Tibial nerve (tissue), 4 donors: ENCODE measurements around the gene CNTN5. TPM values are rescaled to one million over a fixed set of nuclear protein-coding genes. Genes with fewer than 3 reads are reported as not detected.

Source experiments
- DNase-seq, 2 donors: peaks; one replicate each; pipeline ENCODE4 v3.0.0-alpha.2; 2019; ENCODE audit warnings: low spot score in 2 of 2
- H3K27ac ChIP-seq, 4 donors: fragments of 200-600 bp; sonication (generic) in 3 of 4; one replicate each; pipeline ENCODE4 v1.5.1; 2017 to 2019; ENCODE audit warnings: mild to moderate bottlenecking in 1 of 4
- H3K27me3 ChIP-seq, 2 donors: fragments of 200-600 bp; sonication (generic) in 1 of 2; one replicate each; pipeline versions ENCODE4 v1.5.1 to v1.6.0; 2017 to 2019
- H3K36me3 ChIP-seq, 3 donors: fragments of 200-600 bp; sonication (generic); one replicate each; pipeline ENCODE4 v1.5.1; 2018 to 2019
- H3K4me1 ChIP-seq, 4 donors: fragments of 200-600 bp; sonication (generic) in 3 of 4; one replicate each; pipeline ENCODE4 v1.5.1; 2017 to 2019
- H3K4me3 ChIP-seq, 4 donors: fragments of 200-600 bp; sonication (generic) in 3 of 4; one replicate each; pipeline ENCODE4 v1.5.1; 2017 to 2019; ENCODE audit warnings: mild to moderate bottlenecking in 1 of 4, moderate library complexity in 1 of 4
- H3K9me3 ChIP-seq, 4 donors: fragments of 200-600 bp; sonication (generic) in 3 of 4; one replicate each; pipeline ENCODE4 v1.5.1; 2017 to 2019
- EP300 ChIP-seq, 2 donors: sonication (generic); formaldehyde crosslinking; IDR thresholded peaks; one replicate each; pipeline ENCODE4 v1.6.1; 2017; ENCODE audit warnings: antibody characterized with exemption in 2 of 2, mild to moderate bottlenecking in 1 of 2
- POLR2A ChIP-seq, 2 donors: fragments of 450-650 bp; IDR thresholded peaks; one replicate each; pipeline ENCODE4 v1.6.1; 2017; ENCODE audit warnings: antibody characterized with exemption in 2 of 2, mild to moderate bottlenecking in 2 of 2, moderate library complexity in 2 of 2
- WGBS, 2 donors: methylation state at CpG; one replicate each; pipeline ENCODE4 v1.1.5; 2018; 5-methylcytosine and 5-hydroxymethylcytosine counted together
- total RNA-seq, 4 donors: library from RNA; depleted of rRNA; stranded (reverse); fragments of >200 nt; gene quantifications; one replicate each; pipeline ENCODE4 v1.1.0, GENCODE V29; 2016
- TF ChIP-seq, protein P1 (sequence below), 5 experiments: fragments of 200-600 bp in 3 of 5; fragments of 450-650 bp in 2 of 5; sonication (generic) in 3 of 5; IDR thresholded peaks; one replicate each; pipeline ENCODE4 v1.5.1; 2016 to 2019; ENCODE audit warnings: antibody characterized with exemption in 5 of 5, mild to moderate bottlenecking in 3 of 5, moderate library complexity in 2 of 5

Gene CNTN5
- total RNA-seq, 4 donors from 2014 or later = under 0.01 to 0.22 TPM; not detected in 2

DNA sequence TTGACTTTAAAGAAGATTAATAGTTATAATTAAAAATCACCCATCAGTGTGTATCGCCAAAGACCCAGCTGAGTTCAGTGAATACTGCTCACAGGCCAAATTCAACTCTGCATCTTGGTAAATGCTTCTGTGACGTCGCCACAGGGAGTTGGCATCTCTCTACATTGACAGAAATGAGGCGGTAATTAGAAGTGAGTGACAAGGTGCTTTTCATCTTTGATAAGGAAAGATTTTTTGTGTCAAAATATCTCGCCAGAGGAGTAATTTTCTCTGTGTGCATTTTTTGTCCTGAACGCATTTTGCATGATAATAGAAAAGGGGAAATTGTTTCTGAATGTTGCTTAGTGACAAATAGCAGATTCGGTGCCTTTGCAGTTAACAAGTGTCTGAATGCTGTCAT is 345.8 kb downstream of the CNTN5 start:
- Histone ChIP-seq H3K27me3 (no peaks in the 10 kb centered on the region), H3K4me3 (no peak overlapping the region), H3K36me3 (no peaks in the 10 kb centered on the region), H3K4me1 (no peaks in the 10 kb centered on the region), H3K27ac (no peak overlapping the region), H3K9me3 (no peaks in the 10 kb centered on the region)
- 83 to 91% methylated on average over 7 of the region's 7 CpGs for WGBS, 2 donors
- no peak for TF ChIP-seq EP300 (IDR thresholded peaks at IDR 0.05)
- no peak for TF ChIP-seq POLR2A (IDR thresholded peaks at IDR 0.05)
- TF ChIP-seq, protein P1, sequence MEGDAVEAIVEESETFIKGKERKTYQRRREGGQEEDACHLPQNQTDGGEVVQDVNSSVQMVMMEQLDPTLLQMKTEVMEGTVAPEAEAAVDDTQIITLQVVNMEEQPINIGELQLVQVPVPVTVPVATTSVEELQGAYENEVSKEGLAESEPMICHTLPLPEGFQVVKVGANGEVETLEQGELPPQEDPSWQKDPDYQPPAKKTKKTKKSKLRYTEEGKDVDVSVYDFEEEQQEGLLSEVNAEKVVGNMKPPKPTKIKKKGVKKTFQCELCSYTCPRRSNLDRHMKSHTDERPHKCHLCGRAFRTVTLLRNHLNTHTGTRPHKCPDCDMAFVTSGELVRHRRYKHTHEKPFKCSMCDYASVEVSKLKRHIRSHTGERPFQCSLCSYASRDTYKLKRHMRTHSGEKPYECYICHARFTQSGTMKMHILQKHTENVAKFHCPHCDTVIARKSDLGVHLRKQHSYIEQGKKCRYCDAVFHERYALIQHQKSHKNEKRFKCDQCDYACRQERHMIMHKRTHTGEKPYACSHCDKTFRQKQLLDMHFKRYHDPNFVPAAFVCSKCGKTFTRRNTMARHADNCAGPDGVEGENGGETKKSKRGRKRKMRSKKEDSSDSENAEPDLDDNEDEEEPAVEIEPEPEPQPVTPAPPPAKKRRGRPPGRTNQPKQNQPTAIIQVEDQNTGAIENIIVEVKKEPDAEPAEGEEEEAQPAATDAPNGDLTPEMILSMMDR (IDR thresholded peaks at IDR 0.05) = no peak
- no peak for DNase-seq

DNA sequence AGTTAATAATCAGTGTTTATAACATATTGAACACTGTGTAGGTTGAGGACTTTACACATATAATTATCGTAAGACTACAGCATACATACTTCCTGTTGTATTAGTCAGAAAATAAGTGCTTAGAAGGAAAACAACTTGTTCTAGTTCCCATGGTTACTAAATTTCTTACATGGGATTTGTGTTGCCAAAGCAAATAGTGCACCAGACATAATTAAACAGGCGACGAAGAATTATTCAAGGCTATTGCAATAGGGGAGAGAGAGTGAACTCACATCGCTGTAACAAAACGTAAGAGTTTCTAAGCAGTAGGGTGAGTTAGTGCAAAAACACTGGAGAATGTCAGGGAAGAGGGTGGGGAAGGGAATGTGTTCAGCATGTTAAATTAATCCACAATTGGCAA is 347.8 kb downstream of the CNTN5 start:
- H3K36me3 ChIP-seq = no peaks in the 10 kb centered on the region
- H3K4me1 ChIP-seq = no peaks in the 10 kb centered on the region
- 65 to 73% methylated on average over 5 of the region's 5 CpGs for WGBS, 2 donors
- no peak overlapping the region for H3K4me3 ChIP-seq
- no peak for DNase-seq
- no peaks in the 10 kb centered on the region for H3K9me3 ChIP-seq
- H3K27ac ChIP-seq = no peak overlapping the region
- TF ChIP-seq, protein P1 (IDR thresholded peaks at IDR 0.05) = no peak
- no peaks in the 10 kb centered on the region for H3K27me3 ChIP-seq

DNA sequence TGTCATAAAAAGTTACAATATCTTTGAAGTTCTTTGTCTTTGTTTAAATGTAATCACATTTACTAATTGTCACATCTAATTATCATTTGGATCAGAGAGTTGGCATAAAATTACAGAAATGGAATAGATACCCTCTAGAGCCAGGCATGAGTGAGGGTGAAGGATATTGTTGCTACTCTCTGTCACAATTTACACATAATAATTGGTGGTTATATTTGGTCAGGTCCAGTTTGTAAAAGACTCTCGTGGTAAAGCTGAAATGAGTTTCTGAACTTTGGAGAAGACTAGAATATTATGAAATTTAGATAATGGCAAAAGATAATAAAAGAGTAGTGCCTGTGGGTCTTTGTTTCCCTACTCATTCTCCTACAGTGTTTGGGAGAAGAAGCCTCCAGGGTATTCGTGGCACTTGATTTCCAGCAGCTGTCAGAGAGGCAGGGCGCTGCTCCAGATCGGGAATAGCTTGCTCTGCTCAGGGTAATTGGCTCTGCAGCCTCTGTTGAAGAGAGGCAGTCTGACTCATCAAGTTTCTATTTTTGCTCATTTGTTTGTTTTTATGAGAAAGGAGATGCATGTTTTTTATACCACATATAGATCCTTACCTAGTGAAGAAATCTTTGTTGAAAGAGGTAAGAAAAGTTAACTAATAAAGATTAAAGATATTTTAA is 349.9 kb downstream of the CNTN5 start:
- H3K27me3 ChIP-seq = no peaks in the 10 kb centered on the region
- H3K27ac ChIP-seq = no peak overlapping the region
- no peak overlapping the region for H3K4me3 ChIP-seq
- DNase-seq = no peak
- no peaks in the 10 kb centered on the region for H3K9me3 ChIP-seq
- TF ChIP-seq, protein P1 (IDR thresholded peaks at IDR 0.05) = no peak
- TF ChIP-seq POLR2A (IDR thresholded peaks at IDR 0.05) (no peak), EP300 (IDR thresholded peaks at IDR 0.05) (no peak)
- H3K36me3 ChIP-seq = no peaks in the 10 kb centered on the region
- 10 to 17% methylated on average over 4 of the region's 4 CpGs for WGBS, 2 donors
- no peaks in the 10 kb centered on the region for H3K4me1 ChIP-seq

DNA sequence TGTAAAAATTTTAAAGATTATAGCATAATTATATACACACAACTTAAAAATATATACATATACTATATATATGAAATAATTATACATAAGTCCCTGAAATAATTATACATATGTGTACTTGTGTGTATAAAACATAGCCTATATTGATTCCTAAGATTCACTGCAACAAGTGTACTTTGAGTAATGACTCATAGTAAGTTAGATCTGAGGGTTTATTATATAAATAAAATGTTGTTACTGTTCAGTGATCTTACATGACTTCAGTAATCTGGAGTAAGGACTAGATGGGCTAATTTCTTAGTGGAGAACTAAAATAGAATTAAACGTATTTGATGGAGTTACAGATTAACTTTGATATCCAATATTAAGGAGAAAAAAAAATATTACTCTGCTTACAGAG is 350.5 kb downstream of the CNTN5 start:
- no peak for DNase-seq
- Histone ChIP-seq H3K36me3 (no peaks in the 10 kb centered on the region), H3K4me3 (no peak overlapping the region), H3K9me3 (no peaks in the 10 kb centered on the region), H3K4me1 (no peaks in the 10 kb centered on the region), H3K27ac (no peak overlapping the region), H3K27me3 (no peaks in the 10 kb centered on the region)
- WGBS, 2 donors = 77 to 83% methylated on average over 1 of the region's 1 CpG
- TF ChIP-seq POLR2A (IDR thresholded peaks at IDR 0.05) = no peak
- TF ChIP-seq EP300 (IDR thresholded peaks at IDR 0.05) = no peak
- TF ChIP-seq, protein P1 (IDR thresholded peaks at IDR 0.05) = no peak

DNA sequence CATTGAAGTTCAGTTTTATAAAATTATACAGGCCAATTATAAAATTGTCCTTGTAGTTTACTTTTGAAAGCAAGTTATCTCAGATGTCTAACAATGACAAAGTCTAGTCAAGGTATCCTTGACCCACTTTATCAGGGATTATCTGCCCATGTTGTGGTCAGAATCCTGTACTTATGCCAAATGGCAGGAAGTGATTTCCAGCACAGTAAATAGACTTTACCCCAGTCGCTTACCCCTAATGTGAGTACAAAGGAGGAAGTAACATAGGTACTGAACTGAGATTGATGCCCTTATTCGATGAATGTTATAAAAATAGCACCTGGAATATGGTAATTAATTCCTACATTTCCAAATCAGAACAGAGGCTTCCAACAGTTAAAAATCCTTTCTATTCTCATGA is 355.7 kb downstream of the CNTN5 start:
- TF ChIP-seq, protein P1 (IDR thresholded peaks at IDR 0.05) = no peak
- no peak for TF ChIP-seq POLR2A (IDR thresholded peaks at IDR 0.05)
- WGBS, 2 donors = 56 to 57% methylated on average over 2 of the region's 2 CpGs
- no peaks in the 10 kb centered on the region for H3K36me3 ChIP-seq
- no peaks in the 10 kb centered on the region for H3K9me3 ChIP-seq
- DNase-seq = no peak
- no peaks in the 10 kb centered on the region for H3K27me3 ChIP-seq
- no peak overlapping the region for H3K4me3 ChIP-seq
- H3K4me1 ChIP-seq = no peaks in the 10 kb centered on the region
- H3K27ac ChIP-seq = no peak overlapping the region
